Neuronal stem cell (in vitro differentiated cells): Measurements from ENCODE around the gene TMEM132D.
A peak's percentile ranks its signal among the peaks of the same experiment; 100 is the strongest.

Source experiments
- DNase-seq: peaks from one replicate; pipeline ENCODE4 v3.0.0-alpha.2; 2013; ENCODE audit warnings: low spot score
- H2AFZ ChIP-seq: one replicate; pipeline ENCODE4 v1.6.1; 2013; ENCODE audit warnings: mild to moderate bottlenecking, low read length, inconsistent platforms
- H2AK5ac ChIP-seq: 2 replicates; pipeline ENCODE4 v1.6.1; 2013; ENCODE audit warnings: low read depth, mild to moderate bottlenecking, inconsistent platforms, low read length, moderate library complexity, mixed read lengths
- H2BK120ac ChIP-seq: 2 replicates; pipeline ENCODE4 v1.6.1; 2013; ENCODE audit warnings: low read depth, mild to moderate bottlenecking, inconsistent platforms, low read length, moderate library complexity, mixed read lengths
- H2BK12ac ChIP-seq: one replicate; pipeline ENCODE4 v1.6.1; 2013; ENCODE audit warnings: low read length, inconsistent platforms
- H2BK15ac ChIP-seq: 2 replicates; pipeline ENCODE4 v1.6.1; 2013; ENCODE audit warnings: mild to moderate bottlenecking, low read length, inconsistent platforms, mixed read lengths
- H2BK5ac ChIP-seq: one replicate; pipeline ENCODE4 v1.6.1; 2013; ENCODE audit warnings: inconsistent platforms, mild to moderate bottlenecking, low read length, moderate library complexity
- H3K14ac ChIP-seq: one replicate; pipeline ENCODE4 v1.6.1; 2013; ENCODE audit warnings: low read length, inconsistent platforms
- H3K18ac ChIP-seq: 2 replicates; pipeline ENCODE4 v1.6.1; 2013; ENCODE audit warnings: low read length, inconsistent platforms
- H3K23ac ChIP-seq: 2 replicates; pipeline ENCODE4 v1.6.1; 2013; ENCODE audit warnings: low read depth, mild to moderate bottlenecking, mixed read lengths, low read length, inconsistent platforms; ENCODE audit not compliant: poor library complexity
- H3K27ac ChIP-seq: replicated peaks from 3 replicates; pipeline ENCODE4 v1.5.1; 2013; ENCODE audit warnings: low read length, inconsistent platforms
- H3K27me3 ChIP-seq, 3 experiments: 2 replicates each; pipeline ENCODE4 v1.6.1; 2013; ENCODE audit warnings: low read length in 3 of 3, mild to moderate bottlenecking in 2 of 3, inconsistent platforms in 1 of 3, low read depth in 1 of 3, mixed read lengths in 1 of 3, moderate library complexity in 1 of 3; ENCODE audit not compliant: control insufficient read depth in 3 of 3, insufficient read depth in 3 of 3
- H3K36me3 ChIP-seq, 2 donors: replicated peaks in 1 of 2; 2 replicates each; pipeline ENCODE4 v1.6.1; 2013; ENCODE audit warnings: low read length in 2 of 2; ENCODE audit not compliant: control insufficient read depth in 2 of 2, insufficient read depth in 2 of 2
- H3K4ac ChIP-seq: 2 replicates; pipeline ENCODE4 v1.6.1; 2013; ENCODE audit warnings: inconsistent platforms, mild to moderate bottlenecking, low read length, moderate library complexity
- H3K4me1 ChIP-seq, 2 donors: 1 replicate in 1 of 2; 2 replicates in 1 of 2; pipeline ENCODE4 v1.6.1; 2013; ENCODE audit warnings: low read length in 2 of 2, low read depth in 1 of 2; ENCODE audit not compliant: control insufficient read depth in 2 of 2, insufficient read depth in 1 of 2
- H3K4me2 ChIP-seq: one replicate; pipeline ENCODE4 v1.6.1; 2013; ENCODE audit warnings: mild to moderate bottlenecking, low read length, inconsistent platforms; ENCODE audit not compliant: insufficient read depth, poor library complexity, severe bottlenecking
- H3K4me3 ChIP-seq, 2 donors: 2 replicates each; pipeline ENCODE4 v1.5.1; 2013; ENCODE audit warnings: low read length in 2 of 2, mild to moderate bottlenecking in 2 of 2, inconsistent platforms in 1 of 2, moderate library complexity in 1 of 2
- H3K79me1 ChIP-seq: one replicate; pipeline ENCODE4 v1.6.1; 2013; ENCODE audit warnings: low read depth, mild to moderate bottlenecking, inconsistent platforms, low read length, moderate library complexity
- H3K9ac ChIP-seq: one replicate; pipeline ENCODE4 v1.6.1; 2013; ENCODE audit warnings: mild to moderate bottlenecking, low read depth, low read length, inconsistent platforms; ENCODE audit not compliant: poor library complexity
- H3K9me3 ChIP-seq, 2 donors: replicated peaks in 1 of 2; 2 replicates each; pipeline versions ENCODE3 to v1.6.1; 2013; ENCODE audit warnings: low read length in 2 of 2, mild to moderate bottlenecking in 2 of 2, inconsistent platforms in 1 of 2, low read depth in 1 of 2, mixed read lengths in 1 of 2, moderate library complexity in 1 of 2; ENCODE audit not compliant: control insufficient read depth in 2 of 2, insufficient read depth in 1 of 2
- H4K8ac ChIP-seq: one replicate; pipeline ENCODE4 v1.6.1; 2013; ENCODE audit warnings: low read depth, mild to moderate bottlenecking, inconsistent platforms, low read length, moderate library complexity
- H4K91ac ChIP-seq: one replicate; pipeline ENCODE4 v1.6.1; 2013; ENCODE audit warnings: low read length, low read depth, mild to moderate bottlenecking, inconsistent platforms; ENCODE audit not compliant: poor library complexity
- WGBS, 2 donors: extraction: QIAGEN DNeasy Blood & Tissue Kit; methylation state at CpG; one replicate each; pipeline ENCODE4 v1.1.7; 2013; ENCODE audit warnings: missing lambda C conversion rate in 2 of 2, mixed read lengths in 1 of 2; ENCODE audit not compliant: insufficient read length in 2 of 2, insufficient replicate concordance in 1 of 2; ENCODE audit errors: extremely low coverage in 2 of 2; 5-methylcytosine and 5-hydroxymethylcytosine counted together

Gene TMEM132D

GRCh38 chr12:129328235-129328634, 575.6 kb downstream of the TMEM132D start:
- no peak overlapping the region for H2BK120ac ChIP-seq
- H3K4ac ChIP-seq: no peak overlapping the region
- H2AFZ ChIP-seq: no peak overlapping the region
- H3K4me1 ChIP-seq: peaks cover 0 to 1% of the 10 kb centered on the region in 2 donors
- no peak overlapping the region for H3K4me2 ChIP-seq
- no peaks in the 10 kb centered on the region for H3K36me3 ChIP-seq
- no peak overlapping the region for H2BK12ac ChIP-seq
- no peaks in the 10 kb centered on the region for H3K79me1 ChIP-seq
- no peak overlapping the region for H3K23ac ChIP-seq
- no peak overlapping the region for H3K18ac ChIP-seq
- H3K27ac ChIP-seq: no peak overlapping the region
- no peaks in the 10 kb centered on the region for H3K27me3 ChIP-seq
- H3K9ac ChIP-seq: no peak overlapping the region
- no peak overlapping the region for H2BK15ac ChIP-seq
- no peak overlapping the region for H3K4me3 ChIP-seq
- no CpG with 5 or more reads among the region's 4 CpGs for WGBS, 2 donors
- H3K9me3 ChIP-seq: peaks cover 0 to 2% of the 10 kb centered on the region in 2 donors
- no peak overlapping the region for H4K8ac ChIP-seq
- H2AK5ac ChIP-seq: no peak overlapping the region
- no peak overlapping the region for H3K14ac ChIP-seq
- no peak overlapping the region for H4K91ac ChIP-seq
- DNase-seq: no peak
- H2BK5ac ChIP-seq: no peak overlapping the region

- Histone ChIP-seq H2BK120ac (no peak overlapping the region), H3K4me3 (no peak overlapping the region), H3K36me3 (no peaks in the 10 kb centered on the region), H3K4me2 (no peak overlapping the region), H3K27me3 (no peaks in the 10 kb centered on the region), H3K79me1 (no peaks in the 10 kb centered on the region), H2BK12ac (no peak overlapping the region), H2AFZ (no peak overlapping the region), H4K91ac (no peak overlapping the region), H3K4ac (no peak overlapping the region), H3K27ac (no peak overlapping the region), H3K9ac (no peak overlapping the region), H3K23ac (no peak overlapping the region), H2BK15ac (no peak overlapping the region), H4K8ac (no peak overlapping the region), H2AK5ac (no peak overlapping the region), H3K18ac (no peak overlapping the region), H3K4me1 (peaks cover 0 to 1% of the 10 kb centered on the region in 2 donors), H3K14ac (no peak overlapping the region), H2BK5ac (no peak overlapping the region), H3K9me3 (peaks cover 0 to 2% of the 10 kb centered on the region in 2 donors)
- DNase-seq: no peak
- WGBS, 2 donors: no CpG with 5 or more reads among the region's 2 CpGs
These were observed 578.3 kb downstream of the TMEM132D start for GRCh38 chr12:129325566-129325965.

DNA sequence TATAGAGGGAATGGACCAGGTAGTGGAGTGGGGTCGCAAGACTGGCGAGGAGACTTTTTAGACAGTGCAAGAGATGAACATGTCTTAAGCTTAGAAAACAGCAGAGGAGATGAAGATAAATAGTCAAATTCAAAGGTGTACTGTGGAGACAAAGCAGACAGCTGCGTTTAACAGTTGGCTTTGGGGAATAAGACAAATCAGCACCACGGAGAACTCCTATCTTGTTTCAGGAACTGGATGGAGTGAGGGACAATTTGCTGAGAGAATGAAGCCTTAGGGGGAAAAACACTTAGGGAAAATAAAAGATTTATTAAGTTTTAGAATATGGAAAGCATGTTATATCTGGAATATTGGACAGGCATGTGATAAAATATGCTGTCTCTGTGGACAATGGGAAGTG, 591.8 kb downstream of the TMEM132D start:
- Histone ChIP-seq H2BK120ac (no peak overlapping the region), H2BK5ac (no peak overlapping the region), H3K9me3 (no peaks in the 10 kb centered on the region), H4K91ac (no peak overlapping the region), H3K4me2 (no peak overlapping the region), H2BK12ac (no peak overlapping the region), H3K4ac (no peak overlapping the region), H3K27ac (no peak overlapping the region), H4K8ac (no peak overlapping the region), H3K23ac (no peak overlapping the region), H3K18ac (no peak overlapping the region), H3K4me3 (no peak overlapping the region), H3K36me3 (no peaks in the 10 kb centered on the region), H3K79me1 (no peaks in the 10 kb centered on the region), H3K27me3 (no peaks in the 10 kb centered on the region), H2AK5ac (no peak overlapping the region), H2AFZ (no peak overlapping the region), H3K9ac (no peak overlapping the region), H2BK15ac (no peak overlapping the region), H3K4me1 (peaks cover 0 to 3% of the 10 kb centered on the region in 2 donors), H3K14ac (no peak overlapping the region)
- DNase-seq: peak; percentile 18
- no CpG with 5 or more reads among the region's 4 CpGs for WGBS, 2 donors

DNA sequence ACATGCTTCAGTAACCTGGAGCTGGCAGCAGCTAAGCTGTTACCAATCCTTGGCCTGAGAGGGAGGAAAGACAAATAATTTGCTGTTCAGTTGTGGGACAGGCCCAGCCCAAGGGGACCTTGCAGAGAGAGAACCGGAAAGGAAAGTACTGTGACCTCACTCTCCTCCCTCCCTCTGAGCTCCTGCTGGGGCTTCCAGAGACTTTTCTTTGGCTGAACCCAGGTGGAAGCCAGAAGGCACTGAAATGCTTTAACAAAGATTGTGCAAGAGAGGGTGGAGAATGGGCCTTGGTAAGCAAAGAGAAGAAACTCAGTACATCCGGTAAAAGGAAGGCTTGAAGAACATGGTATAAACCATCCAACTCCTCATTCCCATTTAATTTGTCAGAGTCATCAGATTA, 593.5 kb downstream of the TMEM132D start:
- no peak overlapping the region for H3K14ac ChIP-seq
- no peak overlapping the region for H4K8ac ChIP-seq
- no peaks in the 10 kb centered on the region for H3K9me3 ChIP-seq
- H3K18ac ChIP-seq: no peak overlapping the region
- H3K4me1 ChIP-seq: peaks cover 0 to 3% of the 10 kb centered on the region in 2 donors
- H4K91ac ChIP-seq: no peak overlapping the region
- no peak overlapping the region for H3K4me2 ChIP-seq
- H2AFZ ChIP-seq: no peak overlapping the region
- WGBS, 2 donors: no CpG with 5 or more reads among the region's 2 CpGs
- H3K4ac ChIP-seq: no peak overlapping the region
- H2BK120ac ChIP-seq: no peak overlapping the region
- no peaks in the 10 kb centered on the region for H3K79me1 ChIP-seq
- H3K36me3 ChIP-seq: no peaks in the 10 kb centered on the region
- H2AK5ac ChIP-seq: no peak overlapping the region
- no peak for DNase-seq
- H2BK5ac ChIP-seq: no peak overlapping the region
- no peak overlapping the region for H2BK12ac ChIP-seq
- no peak overlapping the region for H3K23ac ChIP-seq
- H3K4me3 ChIP-seq: no peak overlapping the region
- no peak overlapping the region for H2BK15ac ChIP-seq
- H3K9ac ChIP-seq: no peak overlapping the region
- no peaks in the 10 kb centered on the region for H3K27me3 ChIP-seq
- H3K27ac ChIP-seq: no peak overlapping the region
